ENCODE results near the gene INHBB. TPM values are rescaled to one million over a fixed set of nuclear protein-coding genes. Genes with fewer than 3 reads are reported as not detected.
"Not testable (repeated sequence)": the region's sequence is repeated elsewhere in the genome, so short reads cannot be mapped to it uniquely, and the experiment has no call there.

The INHBB gene
- total RNA-seq, 1 donor from 2014 or later: 4.7 TPM

DNA sequence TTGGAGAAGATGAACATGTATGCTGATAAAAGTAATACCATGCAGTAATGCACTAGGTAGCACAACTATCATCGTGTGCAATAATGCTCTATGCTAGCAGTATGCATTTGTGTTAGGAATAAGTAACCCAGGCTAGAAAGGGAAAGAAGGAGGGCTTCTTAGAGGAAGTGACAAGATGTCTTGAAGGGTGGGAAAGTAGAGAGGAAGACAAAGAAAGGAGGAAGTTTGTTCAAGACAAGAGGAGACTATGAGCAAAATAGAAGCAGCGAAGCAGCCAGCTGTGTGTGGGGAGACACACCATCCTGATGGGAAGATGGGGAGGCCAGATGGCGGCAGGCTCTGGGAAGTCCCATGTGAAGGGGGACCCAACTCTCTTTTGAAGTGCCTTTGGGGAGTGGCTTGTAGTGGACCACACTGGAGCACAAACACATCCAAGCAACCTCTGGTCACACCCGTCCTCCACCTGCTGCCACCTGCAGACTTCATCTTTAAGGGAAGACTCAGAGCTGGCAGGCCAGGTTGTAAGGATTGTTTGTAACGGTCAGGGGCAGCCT, 39.9 kb upstream of the INHBB start:
- Mint-ChIP-seq H3K36me3 (ENCODE audit: low read depth, unreplicated experiment) (peaks cover 31% of the 10 kb centered on the region), H3K27ac (ENCODE audit: unreplicated experiment) (peak overlapping the region; percentile 37), H3K27me3 (ENCODE audit: unreplicated experiment) (peaks cover 9% of the 10 kb centered on the region), H3K4me3 (ENCODE audit: unreplicated experiment) (no peak overlapping the region), H3K9me3 (ENCODE audit: unreplicated experiment) (no peaks in the 10 kb centered on the region), H3K4me1 (ENCODE audit: unreplicated experiment) (peaks cover 22% of the 10 kb centered on the region)
- no peak for DNase-seq (ENCODE audit: low spot score)
- no peak for TF ChIP-seq CTCF (IDR thresholded peaks at IDR 0.05; ENCODE audit: unreplicated experiment)

GRCh38 chr2:120307482-120307881, 38.5 kb upstream of the INHBB start:
- Mint-ChIP-seq H3K27me3 (ENCODE audit: unreplicated experiment) (peaks cover 9% of the 10 kb centered on the region), H3K9me3 (ENCODE audit: unreplicated experiment) (no peaks in the 10 kb centered on the region), H3K36me3 (ENCODE audit: low read depth, unreplicated experiment) (peaks cover 19% of the 10 kb centered on the region), H3K27ac (ENCODE audit: unreplicated experiment) (no peak overlapping the region), H3K4me1 (ENCODE audit: unreplicated experiment) (peaks cover 22% of the 10 kb centered on the region), H3K4me3 (ENCODE audit: unreplicated experiment) (no peak overlapping the region)
- TF ChIP-seq CTCF (IDR thresholded peaks at IDR 0.05; ENCODE audit: unreplicated experiment): no peak
- DNase-seq (ENCODE audit: low spot score): no peak

DNA sequence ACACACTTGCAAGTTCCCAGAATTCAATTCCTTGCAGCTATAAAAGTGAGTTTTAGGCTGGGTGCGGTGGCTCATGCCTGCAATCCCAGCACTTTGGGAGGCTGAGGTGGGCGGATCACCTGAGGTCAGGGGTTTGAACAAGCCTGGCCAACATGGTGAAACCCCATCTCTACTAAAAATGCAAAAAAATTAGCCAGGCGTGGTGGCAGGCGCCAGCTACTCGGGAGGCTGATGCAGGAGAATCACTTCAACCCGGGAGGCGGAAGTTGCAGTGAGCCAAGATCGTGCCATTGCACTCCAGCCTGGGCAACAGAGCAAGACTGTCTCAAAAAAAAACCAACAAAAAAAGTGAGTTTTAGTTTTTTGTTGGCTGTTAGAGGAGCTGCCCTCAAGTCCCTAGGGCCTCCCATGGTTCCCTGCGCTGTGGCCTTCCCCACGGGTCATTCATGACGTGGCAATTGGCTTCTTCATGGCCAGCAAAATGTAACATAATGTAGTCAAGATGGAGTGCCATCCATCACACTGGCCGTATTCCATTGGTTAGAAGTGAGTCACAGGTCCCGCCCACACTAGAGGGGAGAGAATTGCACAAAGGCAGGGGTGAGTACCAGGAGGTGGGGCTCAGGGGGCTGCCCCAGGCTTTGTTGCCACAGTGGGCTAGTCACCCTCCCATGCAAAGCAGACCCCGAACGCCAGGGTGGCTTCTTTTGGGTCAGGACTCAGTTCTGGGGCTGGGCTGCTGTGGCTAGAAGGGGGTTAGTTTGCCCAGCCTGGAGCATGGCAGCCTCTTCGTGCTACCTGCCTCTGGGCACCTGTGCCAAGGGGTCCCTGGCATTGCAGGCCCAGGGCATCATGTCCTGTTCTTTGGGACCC, 37.7 kb upstream of the INHBB start:
- no peak for DNase-seq (ENCODE audit: low spot score)
- Mint-ChIP-seq H3K4me1 (ENCODE audit: unreplicated experiment) (peaks cover 27% of the 10 kb centered on the region), H3K36me3 (ENCODE audit: low read depth, unreplicated experiment) (peaks cover 12% of the 10 kb centered on the region), H3K4me3 (ENCODE audit: unreplicated experiment) (no peak overlapping the region), H3K27me3 (ENCODE audit: unreplicated experiment) (peaks cover 7% of the 10 kb centered on the region), H3K27ac (ENCODE audit: unreplicated experiment) (no peak overlapping the region), H3K9me3 (ENCODE audit: unreplicated experiment) (no peaks in the 10 kb centered on the region)
- no peak for TF ChIP-seq CTCF (IDR thresholded peaks at IDR 0.05; ENCODE audit: unreplicated experiment)

GRCh38 chr2:120310136-120310535, 35.8 kb upstream of the INHBB start:
- Mint-ChIP-seq H3K4me3 (ENCODE audit: unreplicated experiment) (no peak overlapping the region), H3K9me3 (ENCODE audit: unreplicated experiment) (no peaks in the 10 kb centered on the region), H3K36me3 (ENCODE audit: low read depth, unreplicated experiment) (peaks cover 7% of the 10 kb centered on the region), H3K27me3 (ENCODE audit: unreplicated experiment) (peaks cover 12% of the 10 kb centered on the region), H3K27ac (ENCODE audit: unreplicated experiment) (no peak overlapping the region), H3K4me1 (ENCODE audit: unreplicated experiment) (peaks cover 29% of the 10 kb centered on the region)
- no peak for TF ChIP-seq CTCF (IDR thresholded peaks at IDR 0.05; ENCODE audit: unreplicated experiment)
- DNase-seq (ENCODE audit: low spot score): no peak

GRCh38 chr2:120310841-120311240, 35.1 kb upstream of the INHBB start:
- not testable (repeated sequence) for H3K4me3 Mint-ChIP-seq (ENCODE audit: unreplicated experiment); H3K27ac Mint-ChIP-seq (ENCODE audit: unreplicated experiment); H3K9me3 Mint-ChIP-seq (ENCODE audit: unreplicated experiment); DNase-seq (ENCODE audit: low spot score); H3K36me3 Mint-ChIP-seq (ENCODE audit: low read depth, unreplicated experiment)
- Mint-ChIP-seq H3K27me3 (ENCODE audit: unreplicated experiment) (peaks cover 12% of the 10 kb centered on the region), H3K4me1 (ENCODE audit: unreplicated experiment) (peaks cover 27% of the 10 kb centered on the region)
